HS-5 (cell line): ENCODE data around the gene RUNDC3A.
A peak's percentile ranks its signal among the peaks of the same experiment; 100 is the strongest.

Experiments used
- DNase-seq: peaks from one replicate; pipeline ENCODE4 v3.0.0-alpha.2; 2012; ENCODE audit warnings: low read depth

Gene RUNDC3A

GRCh38 chr17:44308320-44308818, at the start of gene RUNDC3A:
Gene RUNDC3A (plus strand): TSS chr17:44308601. CDS start chr17:44308833, 232 bp downstream.
- no peak for DNase-seq

DNA sequence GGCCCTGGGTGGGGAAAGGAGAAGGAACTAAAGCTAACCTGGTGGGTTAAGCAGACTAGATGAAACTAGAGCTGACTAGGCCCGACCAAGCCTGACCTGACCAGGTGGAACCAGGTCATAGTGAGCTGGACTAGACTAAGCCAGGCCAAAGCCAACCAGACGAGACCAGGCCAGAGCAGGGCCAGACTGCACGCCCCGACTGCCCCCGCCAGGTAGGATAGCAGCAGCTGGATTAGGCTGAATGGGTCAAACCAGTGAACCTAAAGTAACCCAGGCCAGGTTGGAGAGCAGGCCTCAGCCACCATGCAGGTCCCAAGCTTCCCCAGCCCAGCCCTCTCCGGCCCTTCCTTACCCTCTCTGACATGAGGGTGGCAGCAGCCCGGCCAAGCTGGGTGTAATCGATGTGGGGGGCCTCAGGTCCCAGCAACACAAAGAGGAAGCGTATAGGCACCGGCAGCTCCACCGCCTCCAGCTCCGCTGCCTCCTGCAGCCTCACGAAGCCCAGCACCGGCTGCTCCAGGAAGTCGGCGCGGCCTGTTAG, 49.5 kb upstream of the RUNDC3A start:
- DNase-seq = no peak

GRCh38 chr17:44260296-44260695, 48.1 kb upstream of the RUNDC3A start:
- DNase-seq = no peak

DNA sequence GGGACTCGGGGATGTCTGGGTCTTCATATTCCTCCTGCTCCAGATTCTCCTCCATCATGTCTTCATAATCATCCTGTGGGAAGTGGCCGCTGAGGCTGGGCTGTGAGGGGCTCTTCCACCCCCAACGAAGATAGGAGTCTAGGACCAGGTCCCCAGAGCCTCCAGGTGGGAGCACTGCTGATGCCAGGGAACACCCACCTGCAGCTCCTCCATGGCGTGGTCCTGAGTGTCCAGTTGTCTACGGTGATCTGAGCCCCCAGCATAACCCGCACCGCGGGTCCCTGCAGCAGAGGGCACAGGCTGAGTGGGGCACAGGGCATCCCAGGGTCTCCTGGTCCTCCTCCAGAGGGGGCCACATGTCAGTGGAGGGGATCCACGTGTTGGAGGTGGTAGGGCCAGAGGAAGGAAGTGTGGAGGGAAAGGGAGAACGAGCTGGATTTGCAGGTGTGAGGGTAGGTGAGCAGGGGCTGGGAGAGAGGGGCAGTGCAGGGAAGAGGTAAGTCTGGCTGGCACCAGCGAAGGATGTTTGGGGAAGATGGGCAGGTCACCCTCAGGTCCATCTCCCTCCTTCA, 45.7 kb upstream of the RUNDC3A start:
- DNase-seq = no peak

DNA sequence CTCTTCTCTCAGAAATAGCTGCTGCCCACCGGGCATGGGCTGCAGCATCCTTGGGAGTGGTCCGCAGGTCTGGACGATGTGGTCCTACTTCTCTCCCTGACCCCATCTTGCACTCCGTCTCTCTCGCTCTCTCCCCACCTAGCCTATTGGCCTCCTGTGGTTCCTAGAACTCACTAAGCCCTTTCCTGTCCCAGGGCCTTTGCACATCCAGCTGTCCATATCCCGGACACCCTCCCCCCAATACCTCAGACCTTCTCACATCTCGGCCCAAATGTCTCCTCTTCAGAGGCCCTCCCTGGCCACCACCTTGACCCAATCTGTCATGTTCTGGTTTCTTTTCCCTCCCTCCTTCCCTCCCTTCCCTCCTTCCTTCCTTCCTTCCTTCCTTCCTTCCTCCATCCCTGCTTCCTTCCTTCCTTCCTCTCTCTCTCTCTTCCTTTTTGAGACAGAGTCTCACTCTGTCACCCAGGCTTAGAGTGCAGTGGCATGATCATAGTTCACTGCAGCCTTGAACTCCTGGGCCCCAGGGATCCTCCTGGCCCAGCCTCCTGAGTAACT, 45.0 kb upstream of the RUNDC3A start:
- no peak for DNase-seq

- DNase-seq = no peak
These were observed 41.8 kb upstream of the RUNDC3A start for GRCh38 chr17:44266402-44267164.

GRCh38 chr17:44267165-44267455, 41.3 kb upstream of the RUNDC3A start:
- DNase-seq = no peak

- no peak for DNase-seq
These were observed 40.4 kb upstream of the RUNDC3A start, which contains the start of gene SLC4A1 for GRCh38 chr17:44267818-44268490. Gene SLC4A1 (minus strand): TSS chr17:44268135. CDS start chr17:44262866, 5,269 bp downstream.

DNA sequence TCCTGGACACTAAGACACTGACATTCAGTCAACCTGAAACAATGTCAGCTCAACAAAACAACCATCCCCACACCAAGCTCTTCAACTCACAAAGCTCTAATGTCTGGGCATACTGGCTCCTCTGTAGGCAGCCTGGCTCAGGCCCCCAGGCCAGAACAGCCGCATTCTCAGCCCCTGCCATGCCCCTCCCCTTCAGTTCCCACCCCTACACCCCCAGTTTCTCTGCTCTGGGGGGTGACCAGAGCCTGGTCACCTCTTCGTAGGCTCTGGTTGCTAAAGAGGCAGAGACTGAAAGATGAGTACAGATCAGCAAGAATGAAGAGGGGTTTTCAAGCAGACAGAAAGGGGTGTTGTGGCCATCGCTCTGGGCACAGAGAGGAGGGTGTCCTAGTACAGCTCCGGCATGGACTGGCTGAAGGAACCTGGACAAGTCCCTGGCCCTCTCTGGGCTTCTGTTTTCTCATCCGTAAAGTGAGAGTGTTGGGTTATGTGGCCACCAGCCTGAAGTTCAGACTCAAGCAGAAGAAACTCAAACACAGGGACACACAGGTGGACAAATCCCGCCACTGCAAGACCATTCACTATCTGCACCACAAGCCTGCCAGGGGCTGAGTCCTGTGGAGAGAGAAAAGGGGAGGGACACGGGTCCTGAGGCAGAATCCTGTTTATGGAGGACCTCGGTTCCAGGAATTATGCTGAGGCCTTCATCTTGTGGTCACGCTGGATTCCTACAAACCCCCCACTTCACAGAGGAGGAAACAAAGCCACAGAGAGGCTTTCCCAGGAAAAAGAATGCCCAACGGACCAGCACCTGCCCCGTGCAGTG, 39.5 kb upstream of the RUNDC3A start:
- DNase-seq = no peak

DNA sequence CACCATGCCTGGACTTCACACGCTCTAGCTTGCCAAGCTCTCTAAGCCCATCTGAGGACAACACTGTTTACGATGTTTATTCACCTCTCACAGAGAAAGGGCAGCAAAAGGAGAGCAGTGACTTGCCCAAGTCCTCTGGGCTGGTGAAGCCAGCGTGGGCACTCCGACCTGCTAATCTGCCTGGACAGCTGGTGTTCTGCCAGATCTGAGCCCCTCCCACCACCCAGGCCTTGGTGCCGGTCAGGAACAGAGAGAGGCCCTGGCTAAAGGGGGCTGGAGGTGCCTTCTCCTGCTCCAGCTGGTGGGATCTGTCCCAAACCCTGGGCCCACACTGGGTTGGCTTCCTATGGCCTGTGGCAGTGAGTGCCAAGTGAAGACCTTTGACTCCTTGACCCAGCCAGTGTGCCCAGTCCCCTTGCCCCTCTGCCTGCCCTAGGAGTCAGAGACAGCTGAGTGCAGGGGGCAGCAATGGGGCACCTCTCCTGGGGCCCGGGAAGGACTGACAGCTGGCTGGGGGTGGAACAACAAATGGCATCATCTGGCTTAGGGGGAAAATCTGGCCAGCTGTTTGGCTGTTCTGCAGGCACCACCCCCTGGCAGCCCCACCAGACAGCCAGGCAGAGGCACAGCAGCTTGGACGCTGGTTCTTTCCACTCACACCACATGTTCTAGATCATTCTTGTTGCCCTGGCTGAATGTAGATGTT, 38.7 kb upstream of the RUNDC3A start:
- DNase-seq = no peak

DNA sequence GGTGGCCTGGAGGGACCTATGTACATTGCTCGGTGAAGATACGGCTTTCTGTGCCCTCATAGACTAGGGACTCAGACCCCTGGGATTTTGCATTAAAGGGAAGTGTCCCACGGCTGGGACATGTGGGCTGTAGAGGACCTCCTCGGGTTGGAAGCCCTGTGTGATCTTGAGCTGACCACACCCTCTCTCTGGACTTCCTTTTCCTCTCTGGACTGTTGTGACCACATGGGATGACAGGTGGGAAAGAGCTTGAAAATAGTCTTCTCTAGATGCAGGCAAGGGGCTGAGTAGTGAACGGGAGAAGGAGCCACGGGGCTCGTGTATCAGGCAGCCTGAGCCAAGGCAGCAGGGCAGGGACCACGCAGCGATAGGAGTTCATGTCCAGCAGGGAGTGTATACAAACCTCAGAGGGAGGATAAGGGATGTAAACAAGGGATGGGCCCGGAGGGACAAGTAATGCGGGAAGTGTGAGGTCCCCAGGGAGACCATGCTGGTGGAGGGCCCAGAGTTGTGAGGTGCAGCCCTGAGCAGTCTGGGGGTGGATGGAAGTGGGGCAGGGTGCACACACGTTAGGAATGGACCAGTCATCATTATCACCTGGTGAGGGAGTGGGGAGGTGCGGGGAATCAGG, 36.0 kb upstream of the RUNDC3A start:
- DNase-seq = no peak

- no peak for DNase-seq
These were observed 35.4 kb upstream of the RUNDC3A start for GRCh38 chr17:44272954-44273353.

DNA sequence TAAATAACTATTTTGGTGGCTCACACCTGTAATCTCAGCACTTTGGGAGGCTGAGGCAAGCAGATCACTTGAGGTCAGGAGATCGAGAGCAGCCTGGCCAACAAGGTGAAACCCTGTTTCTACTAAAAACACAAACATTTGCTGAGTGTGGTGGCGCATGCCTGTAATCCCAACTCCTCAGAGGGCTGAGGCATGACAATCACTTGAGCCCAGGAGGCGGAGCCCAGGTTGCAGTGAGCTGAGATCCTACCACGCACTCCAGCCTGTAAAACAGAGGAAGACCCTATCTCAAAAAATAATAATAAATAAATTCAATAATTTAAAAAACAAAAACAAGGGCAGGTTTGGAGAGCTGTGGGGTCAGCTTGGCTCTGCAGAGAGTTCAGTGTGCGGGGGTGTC, 34.8 kb upstream of the RUNDC3A start:
- DNase-seq = no peak

DNA sequence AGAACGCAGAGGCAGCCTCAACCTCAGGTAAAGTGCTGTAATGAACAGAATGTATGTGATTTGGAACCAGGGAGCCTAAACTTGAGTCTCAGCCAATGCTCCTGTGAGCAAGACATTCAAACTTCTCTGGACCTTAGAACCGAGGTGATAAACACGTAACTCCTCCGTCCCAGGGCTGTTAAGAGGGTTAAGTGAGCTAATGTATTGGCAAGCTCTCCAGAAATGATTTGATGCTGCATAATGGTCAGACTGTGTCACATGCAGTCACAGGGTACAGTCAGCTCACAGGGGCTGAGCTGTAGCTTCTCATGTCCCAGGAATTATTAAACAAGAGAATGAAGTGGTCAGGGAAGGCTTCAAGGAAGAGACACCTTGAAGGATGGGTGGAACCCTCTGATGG, 30.4 kb upstream of the RUNDC3A start:
- DNase-seq = no peak

GRCh38 chr17:44279346-44279665, 29.1 kb upstream of the RUNDC3A start:
- no peak for DNase-seq

- DNase-seq = peak; percentile 68
These were observed 28.6 kb upstream of the RUNDC3A start for GRCh38 chr17:44279666-44280391.

- DNase-seq = no peak
These were observed 27.9 kb upstream of the RUNDC3A start for GRCh38 chr17:44280392-44280937.

GRCh38 chr17:44281570-44281969, 26.8 kb upstream of the RUNDC3A start:
- DNase-seq = no peak

DNA sequence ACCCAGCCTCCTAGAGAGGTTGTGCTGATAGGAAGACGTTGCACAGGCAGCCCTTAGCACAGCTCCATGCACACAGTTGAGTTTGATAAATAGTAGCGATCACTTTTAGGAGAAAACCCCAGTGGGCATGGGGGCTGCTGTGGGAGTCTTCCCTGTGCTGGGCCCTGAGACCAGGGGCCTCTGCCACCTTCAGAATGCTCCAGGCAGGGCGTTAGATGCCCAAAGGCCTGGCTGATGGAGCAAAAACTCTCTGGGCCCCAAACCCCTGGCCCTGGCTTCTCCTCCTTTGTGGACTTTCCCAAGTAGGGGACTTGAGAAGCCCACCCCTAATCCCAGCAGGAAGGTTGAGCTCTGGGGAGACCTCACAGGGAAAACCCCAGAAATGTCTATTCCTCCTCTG, 26.1 kb upstream of the RUNDC3A start:
- no peak for DNase-seq
